Endothelial cell of hepatic sinusoid (primary cell): ENCODE results near the gene STX16.

Experiments used
- in situ Hi-C: cut with HindIII; loops from 2 replicates; pipeline ENCODE4 v1.10.0; 2017; ENCODE audit warnings: low sequenced_read_pairs

Gene STX16

DNA sequence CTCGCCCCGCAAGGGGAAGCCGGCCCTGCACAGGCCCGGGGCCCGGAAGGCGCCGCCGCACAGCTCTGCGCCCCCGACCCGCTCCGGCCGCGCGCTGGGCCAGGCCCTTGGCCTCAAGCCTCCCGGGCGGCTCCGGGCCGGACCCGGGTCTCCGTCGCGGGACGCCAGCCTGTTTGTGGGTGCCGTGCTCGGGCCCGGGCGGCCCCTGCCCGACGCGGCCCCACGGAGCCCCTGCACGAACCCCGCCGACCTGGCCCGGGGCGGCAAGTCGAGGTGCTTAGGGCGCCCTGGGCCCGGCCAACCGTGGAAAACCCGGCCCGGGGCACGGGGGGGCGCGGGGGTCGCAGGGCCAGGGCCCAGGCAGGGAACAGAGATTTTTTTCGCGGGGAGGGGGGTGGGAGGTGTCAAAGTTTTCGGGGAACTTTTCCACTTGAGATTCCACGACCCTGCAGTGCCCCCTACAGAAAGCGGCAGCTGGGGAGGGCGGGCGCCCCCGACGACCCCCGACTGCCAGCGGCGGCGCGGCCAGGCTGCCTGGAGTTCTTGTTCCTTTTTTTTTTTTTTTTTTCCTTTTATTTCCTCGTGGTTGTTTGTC, 805 bp upstream of the STX16 start:
- in situ Hi-C loops: loop anchor here (5.0 to 25.0 kb wide), 2 partner anchors 98 to 413 kb away; partner anchors contain the start of gene ANKRD60

DNA sequence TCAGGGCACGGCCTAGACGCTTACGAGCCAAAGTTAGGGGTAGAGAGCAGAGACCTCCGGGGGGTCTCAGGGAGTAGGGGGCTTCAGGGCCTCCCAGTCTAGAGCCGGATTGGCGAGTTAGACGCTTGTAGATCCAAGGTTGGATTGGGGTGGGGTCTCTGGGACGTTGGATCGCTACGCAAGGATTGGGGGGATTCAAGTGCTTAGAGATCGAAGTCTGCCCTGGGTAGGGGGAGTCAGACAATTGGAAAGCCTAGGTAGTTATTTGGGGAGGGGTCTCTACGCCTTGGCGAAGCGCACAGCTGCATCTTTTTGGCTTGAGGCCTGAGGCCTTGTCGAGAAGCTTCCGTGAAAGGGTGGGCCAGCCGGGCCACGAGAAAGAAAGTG, 469 bp downstream of the STX16 start:
- in situ Hi-C loops: loop anchor here (5.0 to 25.0 kb wide), 2 partner anchors 99 to 414 kb away; partner anchors contain the start of gene ANKRD60

DNA sequence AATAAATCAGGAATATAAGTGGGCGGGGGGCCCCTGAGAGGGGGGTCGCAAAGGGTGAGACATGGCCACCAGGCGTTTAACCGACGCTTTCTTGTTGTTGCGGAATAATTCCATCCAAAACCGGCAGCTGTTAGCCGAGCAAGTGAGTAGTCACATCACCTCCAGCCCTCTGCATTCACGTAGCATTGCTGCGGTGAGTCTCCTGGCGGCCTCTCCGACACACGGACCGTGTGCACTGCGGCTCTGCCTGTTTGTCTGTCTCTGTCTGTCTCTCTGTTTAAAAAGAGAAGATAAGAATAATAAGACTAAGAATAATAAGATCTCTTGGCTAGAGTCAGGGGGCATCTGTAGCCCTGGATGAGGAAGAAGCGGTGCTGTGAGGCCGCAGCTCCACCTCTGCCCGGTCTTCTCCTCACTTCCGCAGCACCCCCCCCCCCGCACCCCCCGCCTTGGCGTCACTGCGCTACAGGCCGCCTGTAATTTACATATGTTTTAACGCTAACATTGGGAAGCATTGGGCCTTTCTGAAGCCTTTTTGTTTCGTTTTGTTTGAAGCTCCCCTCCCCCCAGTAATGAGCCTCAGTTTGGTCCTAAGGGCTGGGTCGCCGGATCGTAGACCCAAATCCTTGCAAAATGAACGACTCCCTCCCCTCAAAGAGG, 993 bp downstream of the STX16 start:
- in situ Hi-C loops: loop anchor here (5.0 to 25.0 kb wide), 2 partner anchors 100 to 415 kb away; partner anchors contain the start of gene ANKRD60

DNA sequence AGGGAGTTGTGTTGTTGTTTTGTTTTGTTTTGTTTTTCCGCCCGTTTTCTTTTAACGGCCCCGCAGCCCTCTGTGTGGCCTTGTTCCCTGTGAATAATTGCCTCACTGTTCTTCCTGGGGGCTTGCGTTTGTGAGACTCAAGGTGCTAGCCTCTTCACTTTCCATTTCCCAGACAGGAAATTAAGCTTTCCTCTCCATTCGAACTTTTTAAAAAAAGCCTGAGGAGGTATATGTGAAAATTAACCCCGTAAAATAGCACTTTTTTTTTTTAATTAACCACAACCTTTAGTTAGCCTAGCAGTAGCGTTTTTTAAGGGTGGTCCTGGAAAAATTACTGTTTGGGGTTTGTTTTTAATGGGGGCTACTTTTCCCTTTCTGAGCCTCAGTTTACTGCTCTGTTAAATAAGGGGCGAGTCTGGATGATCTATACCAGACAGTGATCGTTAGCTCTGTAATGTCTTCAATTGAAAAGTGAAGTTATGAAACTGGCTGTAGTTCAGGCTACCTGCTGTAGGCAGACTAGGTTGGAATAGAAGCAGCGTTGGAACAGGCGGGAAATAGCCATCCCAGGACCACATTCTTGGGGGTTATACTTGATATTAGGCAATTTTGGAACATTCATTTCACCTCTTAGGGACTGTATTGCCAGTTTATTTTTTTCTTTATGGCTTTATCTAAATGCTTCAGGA, 1.7 kb downstream of the STX16 start:
- in situ Hi-C loops: loop anchor here (5.0 to 25.0 kb wide), 2 partner anchors 100 to 415 kb away; partner anchors contain the start of gene ANKRD60

DNA sequence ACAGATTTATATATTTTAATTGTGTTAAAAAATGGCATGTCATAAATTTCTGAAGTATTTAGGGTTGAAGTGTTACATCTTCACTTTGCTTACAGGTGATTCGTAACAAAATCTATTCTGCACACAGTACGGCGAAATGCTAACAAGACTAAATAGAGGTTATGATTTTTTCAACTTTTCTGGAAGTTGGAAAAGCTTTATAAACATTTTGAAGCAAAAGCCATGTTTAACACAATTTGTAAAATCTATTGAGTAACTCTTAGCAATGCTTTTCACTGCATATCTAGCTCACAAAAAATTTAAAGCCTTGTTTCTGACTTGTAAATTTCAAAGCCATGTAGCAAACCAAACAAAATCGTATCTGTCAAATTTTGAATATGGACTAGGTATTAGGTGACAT, 3.3 kb downstream of the STX16 start:
- in situ Hi-C loops: loop anchor here (5.0 to 25.0 kb wide), 2 partner anchors 102 to 417 kb away; partner anchors contain the start of gene ANKRD60

DNA sequence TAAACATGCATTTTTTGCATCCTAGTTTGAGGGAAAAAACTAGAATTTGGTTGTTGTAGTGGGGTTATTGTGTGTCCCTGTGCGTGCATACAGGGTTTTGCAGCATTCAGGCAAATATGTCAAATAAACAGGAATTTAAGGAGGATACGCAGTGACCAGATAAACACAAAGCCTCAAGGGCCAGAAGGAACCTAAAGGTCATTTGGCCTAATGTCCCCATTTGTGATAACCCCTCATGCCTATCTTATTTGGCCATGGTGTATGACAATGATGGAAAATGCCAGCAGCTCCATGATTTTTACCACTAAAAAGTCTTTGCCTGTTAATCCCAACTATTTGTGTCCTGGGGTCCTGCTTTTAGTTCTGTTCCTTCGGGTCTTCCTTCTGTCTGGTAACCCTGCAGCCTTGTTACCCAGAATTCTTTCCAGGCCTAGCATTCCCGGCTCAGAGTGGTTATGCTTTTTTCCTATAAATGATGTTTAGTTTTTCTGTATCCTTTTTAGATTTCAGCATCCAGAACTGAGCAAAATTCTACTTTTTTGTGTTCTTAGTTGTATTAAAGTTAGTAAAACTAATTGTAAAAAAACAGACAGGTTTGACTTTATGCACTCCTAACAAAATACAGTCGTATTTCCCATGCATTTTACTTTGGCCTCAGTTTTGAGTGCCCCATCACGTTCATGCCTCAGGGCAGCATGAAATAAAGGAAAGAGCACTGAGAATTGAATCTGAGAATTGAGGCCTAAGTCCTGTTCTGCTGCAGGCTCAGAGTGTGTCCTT, 4.4 kb downstream of the STX16 start:
- in situ Hi-C loops: loop anchor here (25.0 kb wide), 1 partner anchor 418 kb away; the partner anchor contains the start of gene ANKRD60

DNA sequence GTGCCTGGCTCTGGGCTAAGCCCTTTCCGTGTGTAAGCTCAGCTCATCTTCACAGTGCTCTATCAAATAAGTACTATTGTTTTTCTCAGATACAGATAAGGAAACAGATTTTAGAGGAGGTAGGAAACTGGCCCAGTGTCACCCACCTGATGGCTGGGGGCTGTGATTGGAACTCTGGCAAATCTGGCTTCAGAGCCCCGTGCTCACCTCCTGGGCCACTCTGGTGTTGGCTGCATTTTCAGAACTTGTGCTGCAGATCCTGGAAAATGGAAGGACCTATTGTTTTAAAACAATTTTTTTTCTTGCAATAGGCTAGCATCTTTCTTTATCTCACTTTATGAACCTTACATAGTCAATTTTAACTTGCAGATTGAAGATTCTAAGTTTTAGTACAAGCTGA, 5.7 kb downstream of the STX16 start:
- in situ Hi-C loops: loop anchor here (25.0 kb wide), 1 partner anchor 420 kb away; the partner anchor contains the start of gene ANKRD60

DNA sequence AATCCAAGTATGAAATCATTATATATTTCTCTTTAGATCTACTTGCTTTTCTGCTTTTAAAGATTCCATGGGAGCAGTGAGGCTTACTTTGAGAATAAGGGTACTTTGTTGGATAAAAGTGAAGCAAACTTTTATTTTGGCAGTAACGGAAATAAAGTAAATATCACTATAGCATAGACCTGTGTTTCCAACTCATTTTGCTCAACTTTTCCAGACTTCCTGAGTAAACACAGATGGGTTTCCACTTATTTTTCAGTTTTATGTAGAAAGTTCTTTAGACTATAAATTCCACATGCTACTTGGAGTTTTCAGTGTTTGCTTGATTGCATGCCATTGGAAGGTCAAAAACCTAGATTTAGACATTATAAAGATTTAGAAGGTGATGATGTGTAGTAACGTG, 6.2 kb downstream of the STX16 start:
- in situ Hi-C loops: loop anchor here (25.0 kb wide), 1 partner anchor 420 kb away; the partner anchor contains the start of gene ANKRD60

DNA sequence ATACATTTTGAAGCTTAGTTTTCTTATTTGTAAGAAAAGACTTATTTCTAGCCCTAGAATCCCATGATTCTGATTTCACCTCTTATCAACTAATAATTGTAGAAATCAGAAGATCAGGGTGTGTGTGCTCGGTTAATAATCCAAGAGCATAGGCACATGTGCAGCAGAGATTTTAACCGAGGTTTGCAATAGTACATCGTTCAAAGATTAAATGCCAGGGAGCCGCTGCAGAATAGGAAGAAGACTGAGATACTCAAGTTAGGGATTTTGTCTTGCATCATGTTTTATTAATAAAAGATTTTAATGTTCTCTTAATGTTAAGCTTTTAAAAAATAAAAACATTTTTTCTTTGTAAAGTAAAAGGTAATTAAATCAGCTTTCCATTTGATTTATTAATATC, 6.9 kb downstream of the STX16 start:
- in situ Hi-C loops: loop anchor here (25.0 kb wide), 1 partner anchor 421 kb away; the partner anchor contains the start of gene ANKRD60

DNA sequence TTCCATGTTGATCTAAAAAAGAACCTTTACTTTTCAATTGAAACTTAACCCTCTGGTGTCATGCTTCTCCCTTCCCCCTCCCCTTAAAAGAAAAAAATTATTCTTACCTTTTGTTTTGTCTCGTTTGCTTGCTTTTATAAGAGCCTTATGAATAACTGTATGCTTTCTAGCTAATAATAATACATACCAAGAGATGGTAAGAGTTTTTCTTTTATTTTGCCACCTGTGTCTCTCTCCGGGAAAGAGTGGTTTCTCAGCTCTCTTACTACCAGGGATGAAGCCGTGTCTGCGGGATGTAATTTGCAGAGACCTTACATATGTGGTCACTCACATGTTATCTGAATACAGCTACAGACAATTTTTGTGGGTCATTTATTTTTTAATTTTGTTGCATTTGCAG, 7.7 kb downstream of the STX16 start:
- in situ Hi-C loops: loop anchor here (25.0 kb wide), 1 partner anchor 421 kb away; the partner anchor contains the start of gene ANKRD60

DNA sequence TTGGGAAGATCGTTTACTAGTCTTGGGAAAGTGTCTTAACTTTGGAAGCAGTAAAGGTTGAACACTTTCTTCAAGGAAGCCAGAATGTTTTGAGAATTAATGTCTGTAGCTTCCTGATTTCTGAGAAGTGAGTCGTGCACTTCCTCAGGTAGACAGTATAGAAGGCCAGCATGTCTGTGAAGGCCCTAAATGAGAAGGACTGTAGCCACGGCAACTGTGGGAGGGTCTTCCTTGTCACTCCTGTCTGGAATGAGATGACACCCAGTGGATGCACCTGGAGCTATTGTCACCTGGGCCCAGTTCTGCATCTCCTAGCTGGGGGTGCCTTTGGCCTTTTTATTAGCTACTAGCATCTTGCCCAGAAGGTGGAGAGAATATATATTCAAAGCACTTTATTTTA, 8.8 kb downstream of the STX16 start:
- in situ Hi-C loops: loop anchor here (25.0 kb wide), 1 partner anchor 423 kb away; the partner anchor contains the start of gene ANKRD60

DNA sequence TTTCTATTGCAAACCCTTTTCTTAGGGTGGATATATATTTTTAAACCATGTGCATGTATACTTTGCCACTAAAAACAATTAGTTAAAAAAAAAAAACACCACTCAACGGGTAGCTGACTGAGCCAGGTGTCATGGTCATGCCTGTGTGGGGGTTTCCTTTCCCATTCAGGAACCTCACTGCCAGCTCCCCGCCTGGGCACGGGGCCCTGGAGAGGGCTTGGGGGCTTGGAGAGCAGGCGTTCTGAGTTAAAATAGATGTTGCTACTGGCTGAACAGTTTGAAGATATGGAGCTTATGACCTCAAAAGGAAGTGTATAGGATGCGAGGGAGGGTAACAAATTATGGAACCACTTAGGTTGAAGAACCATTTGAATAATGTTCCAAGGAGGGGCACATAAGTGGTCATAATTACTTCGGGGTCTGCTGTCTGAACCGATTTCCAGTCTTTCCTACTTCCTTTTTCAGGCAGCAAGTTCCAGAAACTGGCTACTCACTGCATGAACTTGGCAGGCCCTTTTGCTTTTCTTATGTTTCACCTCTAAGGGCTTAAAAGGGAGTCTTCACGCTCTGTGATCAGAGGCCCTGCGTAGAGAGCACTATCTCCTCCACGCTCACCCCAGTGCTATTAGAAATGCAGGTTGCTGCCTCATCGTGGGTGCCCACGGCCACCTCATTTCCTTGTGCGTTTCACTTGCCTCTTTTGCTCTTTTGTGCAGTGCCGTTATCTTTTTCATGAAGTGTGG, 9.9 kb downstream of the STX16 start:
- in situ Hi-C loops: loop anchor here (25.0 kb wide), 1 partner anchor 424 kb away; the partner anchor contains the start of gene ANKRD60

DNA sequence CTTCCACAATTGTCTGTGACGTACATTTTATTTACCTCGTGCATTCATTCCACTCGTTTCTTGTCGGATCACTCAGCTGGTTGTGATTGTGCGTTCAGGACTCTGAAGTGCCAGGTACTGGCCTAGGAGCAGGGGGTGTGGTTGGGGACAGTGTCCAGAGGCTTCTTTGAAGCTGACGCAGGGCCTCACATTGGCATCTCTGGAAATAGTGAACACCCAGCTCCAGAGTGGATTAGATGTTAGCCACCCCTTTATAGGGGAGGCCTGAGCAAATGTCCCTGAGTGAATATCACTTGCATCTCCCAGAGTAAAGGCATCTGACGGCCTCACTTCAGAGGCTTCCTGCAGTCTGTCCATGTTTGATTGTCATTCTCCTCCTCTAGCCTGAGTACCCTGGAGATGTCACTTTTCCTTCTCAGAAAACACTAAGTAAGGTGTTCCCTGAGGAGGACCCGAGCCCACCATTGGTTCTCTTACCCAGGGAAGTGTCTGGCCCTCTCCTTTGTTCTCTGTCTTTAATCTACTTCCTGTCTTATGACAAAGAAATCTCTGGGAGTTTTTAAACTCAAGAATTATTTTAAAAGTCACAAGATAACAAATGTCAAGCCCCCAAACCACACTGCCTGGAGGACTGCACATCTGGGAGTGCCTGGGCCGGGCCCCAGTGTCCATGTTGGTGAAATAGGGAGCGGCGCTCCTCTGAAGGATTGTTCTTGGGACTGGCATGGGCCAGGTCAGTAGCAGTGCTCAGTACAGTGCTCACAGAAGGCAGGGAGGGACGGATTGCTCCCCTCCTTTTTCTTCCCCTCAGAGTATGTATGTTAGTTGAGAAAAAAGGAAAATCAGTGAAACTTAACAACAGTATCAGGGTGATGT, 10.8 kb downstream of the STX16 start:
- in situ Hi-C loops: loop anchor here (25.0 kb wide), 1 partner anchor 425 kb away; the partner anchor contains the start of gene ANKRD60

DNA sequence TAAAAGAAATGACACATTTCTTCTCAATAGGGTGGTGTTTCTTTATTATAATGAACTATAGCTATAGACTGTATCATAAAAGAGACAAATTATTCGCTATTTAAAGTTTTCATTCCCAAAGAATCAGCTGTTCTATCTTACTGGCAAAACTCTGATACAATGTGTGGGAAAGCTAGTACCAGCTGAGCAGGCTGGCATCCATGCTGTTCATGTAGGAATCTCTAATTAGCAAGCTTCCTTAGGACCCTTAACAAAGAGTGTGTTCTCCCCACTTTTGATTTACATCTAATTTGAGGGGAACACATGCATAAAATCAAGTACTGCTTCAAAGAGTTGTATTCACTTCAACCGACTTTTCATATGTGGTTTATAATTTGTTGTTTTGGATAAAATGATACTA, 13.2 kb downstream of the STX16 start:
- in situ Hi-C loops: loop anchor here (25.0 kb wide), 1 partner anchor 427 kb away; the partner anchor contains the start of gene ANKRD60

DNA sequence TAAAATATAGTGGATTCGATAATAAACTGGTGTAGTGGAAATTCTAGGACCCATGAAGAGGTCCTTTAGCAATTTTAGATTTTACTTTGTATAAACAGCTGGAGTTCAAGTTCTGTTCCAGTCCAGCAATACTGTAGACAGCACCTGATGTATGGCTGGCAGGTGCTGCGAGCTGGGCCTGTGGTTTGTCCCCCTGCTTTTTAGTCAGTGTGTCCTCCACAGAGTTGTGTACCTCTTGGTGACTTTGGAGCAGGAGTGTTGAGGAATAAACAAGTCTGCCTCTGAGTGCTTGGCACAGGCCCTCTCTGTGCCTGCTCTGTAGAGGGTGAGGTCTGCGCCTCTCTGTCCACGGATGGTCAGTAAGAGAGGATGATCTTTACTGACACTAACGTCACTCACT, 13.8 kb downstream of the STX16 start:
- in situ Hi-C loops: loop anchor here (25.0 kb wide), 1 partner anchor 428 kb away; the partner anchor contains the start of gene ANKRD60

DNA sequence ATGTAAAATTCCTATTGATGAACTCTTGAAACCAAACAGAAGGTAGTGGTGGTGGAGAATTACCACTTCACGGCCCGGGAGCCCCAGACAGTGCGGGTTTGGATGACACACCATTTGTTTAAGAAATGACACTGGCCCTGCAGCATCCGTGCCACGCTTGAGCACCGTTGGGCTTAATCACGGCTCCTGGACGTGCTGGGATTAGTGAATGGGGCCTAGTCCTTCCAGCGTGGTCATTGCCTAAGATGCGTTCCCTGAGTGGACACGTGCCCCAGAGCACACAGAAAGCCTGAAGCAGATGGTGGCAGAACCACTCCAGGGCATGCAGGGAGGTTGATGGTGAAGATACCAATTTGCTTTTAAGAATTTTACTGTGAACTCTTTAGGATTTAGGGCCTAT, 14.5 kb downstream of the STX16 start:
- in situ Hi-C loops: loop anchor here (25.0 kb wide), 1 partner anchor 428 kb away; the partner anchor contains the start of gene ANKRD60

DNA sequence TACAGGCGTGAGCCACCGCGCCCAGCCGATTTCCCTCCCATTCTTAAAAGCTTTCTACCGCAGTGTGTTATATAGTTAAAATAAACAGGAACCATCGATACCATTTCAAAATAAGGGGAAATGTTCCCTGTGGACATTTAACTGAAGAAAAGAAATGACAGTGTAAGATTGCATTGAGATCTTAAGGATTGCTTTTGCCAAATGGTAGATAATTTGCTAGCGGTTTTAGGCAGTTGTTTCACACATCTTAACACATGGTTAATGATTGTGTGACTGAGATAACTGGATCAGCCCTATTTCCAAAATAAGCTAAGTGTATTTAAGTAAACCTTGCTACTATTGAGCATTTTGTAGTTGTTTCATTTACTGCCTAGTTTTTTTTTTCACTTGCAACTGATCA, 15.6 kb downstream of the STX16 start:
- in situ Hi-C loops: loop anchor here (25.0 kb wide), 1 partner anchor 429 kb away; the partner anchor contains the start of gene ANKRD60

DNA sequence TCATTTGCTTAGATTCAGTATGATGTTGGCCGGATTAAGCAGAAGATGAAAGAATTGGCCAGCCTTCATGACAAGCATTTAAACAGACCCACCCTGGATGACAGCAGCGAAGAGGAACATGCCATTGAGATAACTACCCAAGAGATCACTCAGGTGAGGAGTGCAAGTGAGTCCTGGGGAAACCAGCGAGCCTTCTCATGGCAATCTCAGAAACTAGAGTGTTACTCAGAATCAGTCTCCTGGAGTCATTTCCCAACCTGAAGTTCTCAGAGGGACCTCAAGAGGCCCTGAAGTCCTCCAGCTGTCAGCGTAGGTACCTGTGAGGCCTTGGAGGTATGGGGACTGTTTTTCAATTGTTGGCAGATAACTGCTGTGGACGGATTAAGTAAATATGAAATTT, 16.9 kb downstream of the STX16 start:
- in situ Hi-C loops: loop anchor here (25.0 kb wide), 1 partner anchor 431 kb away; the partner anchor contains the start of gene ANKRD60
